GM12873 (cell line): ENCODE data around the gene MAPKAPK2.

Experiments used
- TF ChIP-seq, protein P1 (sequence below): IDR thresholded peaks from 2 replicates; pipeline ENCODE4 v1.5.1; 2012; ENCODE audit warnings: low read depth, mild to moderate bottlenecking, moderate library complexity, low read length, control low read depth; ENCODE audit not compliant: insufficient read depth; ENCODE audit errors: missing control alignments

The MAPKAPK2 gene

DNA sequence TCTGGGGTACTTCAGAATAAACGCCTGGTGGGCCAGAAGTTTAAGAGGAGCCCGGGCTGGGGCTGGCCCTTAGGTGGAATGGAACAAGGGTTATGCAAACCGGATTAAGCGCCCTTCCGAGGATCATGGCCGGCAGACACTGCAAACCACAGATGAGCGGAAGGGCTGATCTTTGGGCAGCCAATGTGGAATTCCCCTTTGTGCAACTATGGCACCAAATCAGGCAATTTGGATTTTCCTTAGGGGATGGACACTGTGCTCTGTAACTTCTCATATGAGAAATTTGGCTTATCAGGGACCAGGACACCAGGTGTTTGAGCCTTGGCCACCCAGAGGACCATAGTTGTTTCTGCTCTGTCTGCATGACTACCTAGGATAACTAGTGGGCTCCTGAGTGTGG is 93.3 kb downstream of the MAPKAPK2 start:
- TF ChIP-seq, protein P1, sequence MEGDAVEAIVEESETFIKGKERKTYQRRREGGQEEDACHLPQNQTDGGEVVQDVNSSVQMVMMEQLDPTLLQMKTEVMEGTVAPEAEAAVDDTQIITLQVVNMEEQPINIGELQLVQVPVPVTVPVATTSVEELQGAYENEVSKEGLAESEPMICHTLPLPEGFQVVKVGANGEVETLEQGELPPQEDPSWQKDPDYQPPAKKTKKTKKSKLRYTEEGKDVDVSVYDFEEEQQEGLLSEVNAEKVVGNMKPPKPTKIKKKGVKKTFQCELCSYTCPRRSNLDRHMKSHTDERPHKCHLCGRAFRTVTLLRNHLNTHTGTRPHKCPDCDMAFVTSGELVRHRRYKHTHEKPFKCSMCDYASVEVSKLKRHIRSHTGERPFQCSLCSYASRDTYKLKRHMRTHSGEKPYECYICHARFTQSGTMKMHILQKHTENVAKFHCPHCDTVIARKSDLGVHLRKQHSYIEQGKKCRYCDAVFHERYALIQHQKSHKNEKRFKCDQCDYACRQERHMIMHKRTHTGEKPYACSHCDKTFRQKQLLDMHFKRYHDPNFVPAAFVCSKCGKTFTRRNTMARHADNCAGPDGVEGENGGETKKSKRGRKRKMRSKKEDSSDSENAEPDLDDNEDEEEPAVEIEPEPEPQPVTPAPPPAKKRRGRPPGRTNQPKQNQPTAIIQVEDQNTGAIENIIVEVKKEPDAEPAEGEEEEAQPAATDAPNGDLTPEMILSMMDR: no peak

DNA sequence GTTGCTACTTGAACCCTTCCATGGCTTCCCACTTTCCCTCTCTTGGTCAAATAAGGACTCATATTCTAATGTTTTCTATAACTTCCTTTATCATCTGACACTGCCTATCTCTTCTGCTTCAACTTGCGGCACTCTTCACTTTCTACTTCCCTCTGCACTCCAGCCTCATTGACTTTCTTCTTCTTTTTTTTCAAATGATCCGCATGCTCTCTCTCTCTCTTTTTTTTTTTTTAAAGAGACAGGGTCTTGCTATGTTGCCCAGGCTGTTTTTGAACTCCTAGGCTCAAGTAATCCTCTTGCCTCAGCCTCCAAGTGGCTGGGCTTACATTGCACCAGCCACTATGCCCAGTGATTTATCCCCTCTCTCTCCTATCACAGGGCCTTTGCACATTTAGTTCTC is 94.9 kb downstream of the MAPKAPK2 start:
- TF ChIP-seq, protein P1: no peak

DNA sequence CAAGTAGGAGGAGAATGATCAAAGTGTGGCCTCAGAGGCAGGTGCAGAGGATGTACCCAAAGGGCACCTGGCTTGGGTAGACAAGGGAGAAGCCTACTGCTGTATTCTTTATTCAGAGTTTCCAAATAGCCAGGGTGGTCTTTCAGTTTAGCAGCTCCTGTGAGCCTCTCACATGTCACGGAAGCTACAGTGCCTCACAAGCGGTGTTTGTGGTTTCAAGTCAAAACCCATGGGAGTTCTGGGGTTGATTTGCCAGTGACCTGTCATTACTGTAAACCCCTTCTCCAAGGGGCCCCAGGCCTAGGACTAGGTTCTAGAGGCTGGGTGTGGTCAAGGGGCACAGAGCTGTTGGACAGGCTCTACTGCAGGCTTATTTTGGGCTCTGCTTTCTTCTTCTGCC is 97.7 kb downstream of the MAPKAPK2 start:
- TF ChIP-seq, protein P1: no peak

DNA sequence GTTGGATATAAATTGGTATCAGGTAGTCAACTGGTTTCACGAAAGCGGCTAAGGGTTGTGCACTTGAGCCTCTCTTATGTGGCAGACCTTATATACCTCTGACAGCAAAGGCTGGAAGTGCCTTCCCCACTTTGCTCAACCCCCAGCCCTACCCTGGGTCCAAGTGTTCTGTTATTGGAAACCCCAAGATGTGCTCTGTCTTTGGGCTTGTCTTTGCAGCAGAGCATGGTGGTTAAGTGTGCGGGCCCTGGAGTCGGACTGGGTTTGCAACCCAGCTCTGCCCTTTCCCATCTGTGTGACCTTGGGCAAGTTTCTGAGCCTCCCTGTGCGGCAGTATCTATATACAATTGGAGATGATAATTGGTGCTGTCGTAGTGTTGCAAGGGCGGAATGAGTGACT is 98.8 kb downstream of the MAPKAPK2 start:
- TF ChIP-seq, protein P1: no peak
